H9 (cell line): ENCODE measurements around the gene PLEKHG5. TPM values are rescaled to one million over a fixed set of nuclear protein-coding genes. Genes with fewer than 3 reads are reported as not detected.

Source experiments
- DNase-seq: peaks from one replicate; pipeline ENCODE4 v3.0.0-alpha.2; 2017
- H2AFZ ChIP-seq: one replicate; pipeline ENCODE4 v1.6.1; 2013; ENCODE audit warnings: mild to moderate bottlenecking, low read length, control low read depth, moderate library complexity
- H2AK5ac ChIP-seq: 2 replicates; pipeline ENCODE4 v1.6.1; 2013; ENCODE audit warnings: low read length, control low read depth, mixed read lengths; ENCODE audit not compliant: insufficient read length
- H2BK120ac ChIP-seq: one replicate; pipeline ENCODE4 v1.6.1; 2013; ENCODE audit warnings: low read depth, mild to moderate bottlenecking, low read length, control low read depth, inconsistent platforms; ENCODE audit not compliant: poor library complexity, severe bottlenecking
- H2BK12ac ChIP-seq: 2 replicates; pipeline ENCODE4 v1.6.1; 2013; ENCODE audit warnings: low read length, control low read depth, mixed read lengths, low read depth; ENCODE audit not compliant: insufficient read length
- H2BK15ac ChIP-seq: 2 replicates; pipeline ENCODE4 v1.6.1; 2013; ENCODE audit warnings: low read depth, low read length, control low read depth
- H2BK20ac ChIP-seq: one replicate; pipeline ENCODE4 v1.6.1; 2013; ENCODE audit warnings: low read depth, mild to moderate bottlenecking, low read length, control low read depth, inconsistent platforms; ENCODE audit not compliant: poor library complexity, severe bottlenecking
- H2BK5ac ChIP-seq: 2 replicates; pipeline ENCODE4 v1.6.1; 2013; ENCODE audit warnings: low read length, control low read depth, mixed read lengths; ENCODE audit not compliant: insufficient read length
- H3K14ac ChIP-seq: 2 replicates; pipeline ENCODE4 v1.6.1; 2013; ENCODE audit warnings: low read length, control low read depth; ENCODE audit not compliant: insufficient read depth
- H3K18ac ChIP-seq: 2 replicates; pipeline ENCODE4 v1.6.1; 2013; ENCODE audit warnings: low read depth, mild to moderate bottlenecking, mixed read lengths, low read length, control low read depth; ENCODE audit not compliant: insufficient read length
- H3K23ac ChIP-seq: 2 replicates; pipeline ENCODE4 v1.6.1; 2013; ENCODE audit warnings: low read length, control low read depth, mixed read lengths, low read depth; ENCODE audit not compliant: insufficient read length
- H3K23me2 ChIP-seq: 2 replicates; pipeline ENCODE4 v1.6.1; 2013; ENCODE audit warnings: low read depth, mild to moderate bottlenecking, mixed read lengths, low read length, control low read depth; ENCODE audit not compliant: insufficient read length, poor library complexity, severe bottlenecking
- H3K27ac ChIP-seq: 2 replicates; pipeline ENCODE4 v1.5.1; 2013; ENCODE audit warnings: low read length, control low read depth, mixed read lengths, low read depth; ENCODE audit not compliant: insufficient read length
- H3K27me3 ChIP-seq: 2 replicates; pipeline ENCODE4 v1.6.1; 2013; ENCODE audit warnings: low read length, control low read depth, inconsistent platforms; ENCODE audit not compliant: insufficient read depth
- H3K4ac ChIP-seq: 2 replicates; pipeline ENCODE4 v1.6.1; 2013; ENCODE audit warnings: low read depth, mild to moderate bottlenecking, control low read depth, inconsistent platforms, low read length, moderate library complexity
- H3K4me1 ChIP-seq: 2 replicates; pipeline ENCODE4 v1.6.1; 2013; ENCODE audit warnings: low read length, control low read depth, inconsistent platforms; ENCODE audit not compliant: insufficient read depth
- H3K4me2 ChIP-seq: 2 replicates; pipeline ENCODE4 v1.6.1; 2013; ENCODE audit warnings: low read length, control low read depth, mixed read lengths; ENCODE audit not compliant: insufficient read length, insufficient read depth
- H3K56ac ChIP-seq: 2 replicates; pipeline ENCODE4 v1.6.1; 2013; ENCODE audit warnings: low read depth, mild to moderate bottlenecking, mixed read lengths, low read length, control low read depth; ENCODE audit not compliant: insufficient read length
- H3K79me1 ChIP-seq: 2 replicates; pipeline ENCODE4 v1.6.1; 2013; ENCODE audit warnings: low read depth, mild to moderate bottlenecking, moderate library complexity, low read length, control low read depth, inconsistent platforms; ENCODE audit not compliant: insufficient read depth, poor library complexity, severe bottlenecking
- H3K79me2 ChIP-seq: 2 replicates; pipeline ENCODE4 v1.6.1; 2013; ENCODE audit warnings: low read length, control low read depth, inconsistent platforms; ENCODE audit not compliant: insufficient read depth
- H3K9ac ChIP-seq: 2 replicates; pipeline ENCODE4 v1.6.1; 2013; ENCODE audit warnings: low read length, control low read depth, mixed read lengths; ENCODE audit not compliant: insufficient read length; ENCODE audit errors: extremely low read depth
- H3K9me3 ChIP-seq: one replicate; pipeline ENCODE4 v1.6.1; 2013; ENCODE audit warnings: low read depth, low read length, inconsistent platforms; ENCODE audit not compliant: control insufficient read depth
- H3T11ph ChIP-seq: one replicate; pipeline ENCODE4 v1.6.1; 2013; ENCODE audit warnings: mild to moderate bottlenecking, low read length, control low read depth, inconsistent platforms
- H4K20me1 ChIP-seq: one replicate; pipeline ENCODE4 v1.6.1; 2013; ENCODE audit not compliant: control insufficient read depth, insufficient read length, insufficient read depth
- H4K5ac ChIP-seq: 2 replicates; pipeline ENCODE4 v1.6.1; 2013; ENCODE audit warnings: low read depth, mild to moderate bottlenecking, mixed read lengths, low read length, control low read depth; ENCODE audit not compliant: insufficient read length
- H4K8ac ChIP-seq: replicated peaks from 2 replicates; pipeline ENCODE4 v1.6.1; 2013; ENCODE audit warnings: low read length, control low read depth, mixed read lengths, low read depth; ENCODE audit not compliant: insufficient read length
- H4K91ac ChIP-seq: 2 replicates; pipeline ENCODE4 v1.6.1; 2013; ENCODE audit warnings: low read depth, mild to moderate bottlenecking, moderate library complexity, mixed read lengths, low read length, control low read depth; ENCODE audit not compliant: insufficient read length
- H3K27ac Mint-ChIP-seq, 3 experiments: 2 replicates in 2 of 3; 3 replicates in 1 of 3; pipeline ENCODE4 v1.8.0; 2020 to 2021; ENCODE audit warnings: mixed read lengths in 3 of 3, mild to moderate bottlenecking in 1 of 3, moderate library complexity in 1 of 3
- H3K27me3 Mint-ChIP-seq: 2 replicates; pipeline ENCODE4 v1.8.0; 2021; ENCODE audit warnings: low read depth, mild to moderate bottlenecking, moderate library complexity, mixed read lengths
- H3K36me3 Mint-ChIP-seq, 3 experiments: 2 replicates in 2 of 3; 3 replicates in 1 of 3; pipeline ENCODE4 v1.8.0; 2020 to 2021; ENCODE audit warnings: low read depth in 3 of 3, mixed read lengths in 3 of 3; ENCODE audit not compliant: insufficient read depth in 1 of 3
- H3K4me1 Mint-ChIP-seq, 2 experiments: 2 replicates each; pipeline ENCODE4 v1.8.0; 2020; ENCODE audit warnings: mixed read lengths in 2 of 2
- H3K4me3 Mint-ChIP-seq, 2 experiments: 2 replicates in 1 of 2; 3 replicates in 1 of 2; pipeline ENCODE4 v1.8.0; 2020 to 2021; ENCODE audit warnings: mild to moderate bottlenecking in 2 of 2, mixed read lengths in 2 of 2, moderate library complexity in 1 of 2
- H3K9me3 Mint-ChIP-seq, 2 experiments: 2 replicates in 1 of 2; 3 replicates in 1 of 2; pipeline ENCODE4 v1.8.0; 2020; ENCODE audit warnings: mild to moderate bottlenecking in 2 of 2, mixed read lengths in 2 of 2, moderate library complexity in 1 of 2
- WGBS: extraction: QIAGEN DNeasy Blood & Tissue Kit; methylation state at CpG from one replicate; pipeline ENCODE4 v1.1.7; 2013; ENCODE audit warnings: missing lambda C conversion rate, low lambda C conversion rate, mixed read lengths; ENCODE audit not compliant: insufficient read length; ENCODE audit errors: extremely low coverage; 5-methylcytosine and 5-hydroxymethylcytosine counted together
- total RNA-seq: library from RNA; stranded (reverse); gene quantifications from 2 replicates; pipeline ENCODE4 v1.2.1, GENCODE V29; 2021
- TF ChIP-seq, protein P1 (sequence below): fragments of 200-600 bp; sonication (generic); conservative IDR thresholded peaks from 3 replicates; pipeline ENCODE4 v1.8.0; 2021; ENCODE audit warnings: antibody characterized with exemption, mild to moderate bottlenecking

Gene PLEKHG5
- total RNA-seq, 1 experiment from 2014 or later = 22.3 TPM

DNA sequence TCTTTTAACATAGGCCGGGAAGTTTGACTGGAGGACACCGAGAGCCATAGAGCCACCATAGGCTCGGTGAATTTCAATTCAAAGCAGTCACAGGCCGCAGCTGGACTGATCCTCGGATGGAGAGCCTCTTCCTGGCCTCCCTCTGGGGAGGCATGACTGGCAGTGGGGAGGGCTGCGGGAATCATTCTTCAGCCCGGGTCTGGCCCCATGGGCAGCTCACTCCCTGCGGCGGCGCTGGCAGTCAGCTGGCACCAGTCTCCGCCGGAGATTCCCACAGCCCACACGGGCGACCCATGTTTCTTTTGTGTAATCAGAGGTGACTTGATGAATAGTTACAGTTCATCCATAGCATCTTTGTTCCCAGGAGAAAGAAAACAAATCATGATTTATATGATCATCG lies 56.3 kb downstream of the PLEKHG5 start:
- Histone ChIP-seq H3K56ac (no peak overlapping the region), H3K4me1 (no peaks in the 10 kb centered on the region), H2BK12ac (no peak overlapping the region), H4K5ac (no peak overlapping the region), H4K91ac (no peak overlapping the region), H3T11ph (no peak overlapping the region), H3K79me1 (no peaks in the 10 kb centered on the region), H3K4me2 (no peak overlapping the region), H2AFZ (no peak overlapping the region), H2BK15ac (no peak overlapping the region), H3K27me3 (no peaks in the 10 kb centered on the region), H3K79me2 (no peaks in the 10 kb centered on the region), H3K23ac (no peak overlapping the region), H3K4ac (no peak overlapping the region), H3K9ac (no peak overlapping the region), H3K18ac (no peak overlapping the region), H2BK120ac (no peak overlapping the region), H3K27ac (no peak overlapping the region), H3K14ac (no peak overlapping the region), H3K23me2 (no peaks in the 10 kb centered on the region), H4K8ac (no peak overlapping the region), H2BK5ac (no peak overlapping the region), H3K9me3 (no peaks in the 10 kb centered on the region), H4K20me1 (no peaks in the 10 kb centered on the region), H2BK20ac (no peak overlapping the region), H2AK5ac (no peak overlapping the region)
- Mint-ChIP-seq H3K4me1 (peaks cover 17 to 21% of the 10 kb centered on the region in 2 experiments), H3K36me3 (no peaks in the 10 kb centered on the region), H3K27ac (no peak overlapping the region), H3K4me3 (no peak overlapping the region), H3K9me3 (no peaks in the 10 kb centered on the region; a peak in 1 of 5 replicates), H3K27me3 (peaks cover 69% of the 10 kb centered on the region)
- DNase-seq = peak; percentile 23
- WGBS = no CpG with 5 or more reads among the region's 15 CpGs
- TF ChIP-seq, protein P1, sequence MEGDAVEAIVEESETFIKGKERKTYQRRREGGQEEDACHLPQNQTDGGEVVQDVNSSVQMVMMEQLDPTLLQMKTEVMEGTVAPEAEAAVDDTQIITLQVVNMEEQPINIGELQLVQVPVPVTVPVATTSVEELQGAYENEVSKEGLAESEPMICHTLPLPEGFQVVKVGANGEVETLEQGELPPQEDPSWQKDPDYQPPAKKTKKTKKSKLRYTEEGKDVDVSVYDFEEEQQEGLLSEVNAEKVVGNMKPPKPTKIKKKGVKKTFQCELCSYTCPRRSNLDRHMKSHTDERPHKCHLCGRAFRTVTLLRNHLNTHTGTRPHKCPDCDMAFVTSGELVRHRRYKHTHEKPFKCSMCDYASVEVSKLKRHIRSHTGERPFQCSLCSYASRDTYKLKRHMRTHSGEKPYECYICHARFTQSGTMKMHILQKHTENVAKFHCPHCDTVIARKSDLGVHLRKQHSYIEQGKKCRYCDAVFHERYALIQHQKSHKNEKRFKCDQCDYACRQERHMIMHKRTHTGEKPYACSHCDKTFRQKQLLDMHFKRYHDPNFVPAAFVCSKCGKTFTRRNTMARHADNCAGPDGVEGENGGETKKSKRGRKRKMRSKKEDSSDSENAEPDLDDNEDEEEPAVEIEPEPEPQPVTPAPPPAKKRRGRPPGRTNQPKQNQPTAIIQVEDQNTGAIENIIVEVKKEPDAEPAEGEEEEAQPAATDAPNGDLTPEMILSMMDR = no peak
